ENCODE measurements around the gene PDSS2.
"Not testable (repeated sequence)": the region's sequence is repeated elsewhere in the genome, so short reads cannot be mapped to it uniquely, and the experiment has no call there.

PDSS2 gene

GRCh38 chr6:107144666-107145065 is 314.7 kb downstream of the PDSS2 start:
- no peak for DNase-seq

- DNase-seq: no peak
Measured at GRCh38 chr6:107144014-107144413, 315.4 kb downstream of the PDSS2 start.

DNA sequence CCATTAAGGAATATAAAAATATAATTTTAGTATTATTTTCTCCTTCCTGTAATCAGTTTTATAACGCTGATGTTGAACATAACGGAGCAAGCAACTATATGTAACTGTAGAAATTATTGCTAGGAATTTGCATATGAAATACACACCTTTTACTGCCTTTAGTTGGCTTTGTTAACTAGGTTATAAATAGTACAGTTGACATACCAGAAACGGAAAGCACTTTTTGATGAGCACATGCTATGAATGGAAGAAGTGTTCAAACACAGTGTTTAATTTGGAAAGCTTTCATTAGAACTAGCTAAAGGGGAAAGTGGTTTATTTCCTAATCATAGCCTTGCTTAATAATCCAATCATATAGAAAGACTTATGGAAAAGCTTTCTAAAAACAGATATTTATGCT is 318.8 kb downstream of the PDSS2 start:
- DNase-seq: no peak

DNA sequence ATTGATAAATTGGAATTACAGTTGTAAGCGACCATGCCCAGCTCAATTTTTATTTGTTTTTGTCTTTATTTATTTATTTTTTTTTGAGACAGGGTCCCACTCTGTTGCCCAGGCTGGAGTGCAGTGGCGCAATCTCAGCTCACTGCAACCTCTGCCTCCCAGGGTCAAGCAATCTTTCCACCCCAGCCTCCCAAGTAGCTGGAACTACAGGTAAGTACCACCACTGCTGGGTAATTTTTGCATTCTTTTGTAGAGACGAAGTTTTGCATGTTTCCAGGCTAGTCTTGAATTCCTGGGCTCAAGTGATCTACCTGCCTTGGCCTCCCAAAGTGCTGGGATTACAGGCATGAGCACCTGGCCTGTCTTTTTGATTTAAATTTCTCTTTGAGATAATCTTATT is 323.0 kb downstream of the PDSS2 start:
- not testable (repeated sequence) for DNase-seq

GRCh38 chr6:107135048-107135680 is 324.2 kb downstream of the PDSS2 start:
- not testable (repeated sequence) for DNase-seq

GRCh38 chr6:107132330-107132954 is 326.9 kb downstream of the PDSS2 start:
- no peak for DNase-seq

DNA sequence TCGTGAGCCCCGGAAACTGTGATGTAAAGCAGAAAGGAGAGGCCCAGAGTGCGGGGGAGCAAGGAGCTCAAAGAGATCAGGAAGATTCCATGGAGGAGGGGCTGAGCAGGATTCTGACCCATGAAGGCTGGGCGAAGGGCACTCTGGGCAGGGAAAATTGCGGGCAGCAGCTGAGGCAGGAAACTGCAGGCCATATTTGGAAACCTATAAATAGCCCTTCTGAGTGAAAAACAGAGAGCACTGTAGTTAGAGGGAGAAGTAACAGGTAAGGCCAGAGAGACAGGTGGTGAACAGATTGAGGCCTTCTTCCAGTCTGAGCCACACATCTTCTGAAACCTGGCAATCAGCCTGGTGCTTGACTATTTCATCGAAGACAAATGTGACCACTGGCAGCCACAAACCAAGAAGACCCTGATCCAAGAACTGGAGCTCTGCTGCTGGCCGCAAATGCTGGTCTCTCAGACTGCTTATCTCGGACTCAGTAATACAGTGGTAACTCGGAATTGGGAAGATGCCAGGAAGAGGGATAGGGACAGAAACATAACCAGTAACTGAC is 329.9 kb downstream of the PDSS2 start:
- no peak for DNase-seq

GRCh38 chr6:107128577-107128976 is 330.8 kb downstream of the PDSS2 start:
- no peak for DNase-seq

DNA sequence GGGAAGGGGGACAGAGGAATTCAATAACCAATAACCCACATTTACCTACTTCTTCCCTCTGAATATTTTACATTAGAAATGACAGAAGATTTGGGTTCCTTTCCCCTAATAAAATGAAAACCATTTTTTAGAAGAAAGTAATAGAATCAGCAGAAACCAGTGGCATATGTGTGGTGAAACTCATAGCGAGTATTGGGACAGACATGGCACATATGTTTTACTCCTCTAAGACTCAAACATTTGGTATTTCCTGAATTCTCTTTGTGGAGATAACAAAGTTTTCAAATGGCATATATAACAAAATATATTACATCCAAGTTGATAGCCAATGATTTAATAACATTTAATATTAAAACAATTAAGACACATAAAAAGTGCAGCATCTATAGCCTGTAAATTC is 331.2 kb downstream of the PDSS2 start:
- DNase-seq: no peak

GRCh38 chr6:107125771-107126170 is 333.6 kb downstream of the PDSS2 start:
- no peak for DNase-seq

- DNase-seq: no peak
Measured at GRCh38 chr6:107124934-107125348, 334.4 kb downstream of the PDSS2 start.

DNA sequence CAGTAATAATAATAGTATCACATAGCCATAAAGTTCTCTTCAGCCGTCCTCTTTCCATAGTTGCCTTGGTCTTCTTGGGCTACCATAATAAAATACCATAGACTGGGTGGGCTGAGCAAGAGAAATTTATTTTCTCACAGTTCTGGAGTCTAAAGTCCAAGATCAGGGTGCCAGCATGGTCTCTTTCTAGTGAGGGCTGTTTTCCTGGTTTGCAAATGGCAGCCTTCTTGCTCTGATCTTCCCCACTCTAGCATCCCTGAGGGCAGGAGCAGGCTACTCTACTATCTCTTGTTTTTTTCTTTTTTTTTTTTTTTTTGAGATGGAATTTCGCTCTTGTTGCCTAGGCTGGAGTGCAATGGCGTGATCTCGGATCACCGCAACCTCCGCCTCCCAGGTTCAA is 335.9 kb downstream of the PDSS2 start:
- no peak for DNase-seq

DNA sequence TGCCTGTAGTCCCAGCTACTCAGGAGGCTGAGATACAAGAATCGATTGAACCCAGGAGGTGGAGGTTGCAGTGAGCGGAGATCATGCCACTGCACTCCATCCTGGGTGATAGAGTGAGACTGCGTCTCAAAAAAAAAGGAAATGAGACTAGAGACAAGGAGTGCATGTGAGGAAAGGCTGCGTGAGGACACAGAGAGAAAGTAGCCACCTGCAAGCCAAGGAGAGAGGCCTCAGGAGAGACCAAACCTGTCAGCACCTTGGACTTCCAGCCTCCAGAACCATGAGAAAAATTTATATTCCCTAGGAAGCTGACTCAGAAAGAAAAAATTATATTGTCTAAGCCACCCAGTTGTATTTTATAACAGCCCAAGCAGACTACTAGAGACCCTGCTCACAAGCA is 336.6 kb downstream of the PDSS2 start:
- DNase-seq: no peak

- DNase-seq: no peak
Measured at GRCh38 chr6:107121964-107122495, 337.3 kb downstream of the PDSS2 start.

DNA sequence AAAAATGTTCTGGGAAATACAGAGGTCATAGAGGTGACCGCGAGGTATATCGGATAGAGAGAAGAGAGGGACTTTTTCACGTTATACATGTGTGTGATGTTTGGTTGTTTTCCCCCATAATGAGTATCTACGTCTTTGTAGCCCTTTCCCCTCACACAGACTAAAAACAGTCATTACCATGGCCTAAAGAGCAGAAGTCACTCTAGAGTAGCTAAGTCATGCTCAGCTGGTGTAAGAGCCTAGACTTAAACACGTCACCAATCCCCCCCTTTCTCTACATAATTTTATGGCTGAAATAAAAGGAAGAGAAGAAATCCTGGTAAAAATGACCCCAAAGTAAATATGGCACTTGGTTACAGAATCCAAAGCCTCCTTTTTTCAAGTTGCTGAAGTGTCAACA is 338.1 kb downstream of the PDSS2 start:
- DNase-seq: no peak

DNA sequence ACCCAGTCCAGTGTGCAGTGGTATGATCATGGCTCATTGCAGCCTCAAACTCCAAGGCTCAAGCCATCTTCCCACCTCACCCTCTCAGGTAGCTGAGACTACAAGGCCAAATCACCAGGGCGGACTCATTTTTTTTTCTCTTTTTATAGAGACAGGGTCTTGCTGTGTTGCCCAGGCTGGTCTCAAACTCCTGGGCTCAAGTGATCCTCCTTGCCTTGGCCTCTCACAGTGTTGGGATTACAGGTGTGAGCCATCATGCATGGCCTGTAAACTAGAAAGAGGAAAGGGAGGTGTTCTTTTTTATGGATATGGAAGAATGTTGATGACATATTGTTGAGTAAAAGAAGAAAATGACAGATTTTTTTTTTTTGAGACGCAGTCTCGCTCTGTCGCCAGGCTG is 339.0 kb downstream of the PDSS2 start:
- no peak for DNase-seq

GRCh38 chr6:107118976-107119375 is 340.4 kb downstream of the PDSS2 start:
- no peak for DNase-seq

DNA sequence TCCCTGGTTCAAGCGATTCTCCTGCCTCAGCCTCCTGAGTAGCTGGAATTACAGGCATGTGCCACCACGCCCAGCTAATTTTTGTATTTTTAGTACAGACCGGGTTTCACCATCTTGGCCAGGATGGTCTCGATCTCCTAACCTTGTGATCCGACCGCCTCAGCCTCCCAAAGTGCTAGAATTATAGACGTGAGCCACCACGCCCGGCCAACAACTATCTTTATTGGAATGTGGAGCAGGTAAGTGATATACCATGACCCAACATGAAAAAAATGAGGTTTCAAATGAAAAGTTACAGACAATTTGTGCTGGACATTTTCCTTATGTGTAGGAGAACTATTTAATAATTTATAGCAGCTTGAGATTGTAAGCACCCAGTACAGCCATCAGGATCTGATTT is 340.8 kb downstream of the PDSS2 start:
- not testable (repeated sequence) for DNase-seq

GRCh38 chr6:107116931-107117330 is 342.4 kb downstream of the PDSS2 start:
- no peak for DNase-seq

- peak; percentile 75 for DNase-seq
Measured at GRCh38 chr6:107116328-107116892, 343.0 kb downstream of the PDSS2 start.

GRCh38 chr6:107115695-107116327 is 343.6 kb downstream of the PDSS2 start:
- no peak for DNase-seq

GRCh38 chr6:107114926-107115694 is 344.3 kb downstream of the PDSS2 start, which contains the start of gene BEND3:
Gene BEND3 (minus strand): TSS chr6:107115515. CDS start chr6:107099285, 16,230 bp downstream.
- DNase-seq: no peak
